ENCODE data around the gene TRIM7. TPM values are rescaled to one million over a fixed set of nuclear protein-coding genes. Genes with fewer than 3 reads are reported as not detected.

The TRIM7 gene
- total RNA-seq = not detected in 2 replicates
- long read RNA-seq = 0 reads

- no peak within 1 kb of the TSS for H3K27ac Mint-ChIP-seq (ENCODE audit: unreplicated experiment)
- peak; percentile 16 for DNase-seq (ENCODE audit: low read depth, low spot score)
- peak within 1 kb of the TSS; percentile 99 for H3K4me3 Mint-ChIP-seq
- H3K9me3 Mint-ChIP-seq = peaks cover 6% of the 10 kb centered on the region
- H3K4me1 Mint-ChIP-seq = peaks cover 29% of the 10 kb centered on the region
- H3K36me3 Mint-ChIP-seq (ENCODE audit: low read depth) = peaks cover 17% of the 10 kb centered on the region
- TF ChIP-seq CTCF (conservative IDR thresholded peaks at IDR 0.05) = no peak
- peaks cover 78% of the 10 kb centered on the region for H3K27me3 Mint-ChIP-seq (ENCODE audit: low read depth)
These were observed at the start of gene TRIM7 for GRCh38 chr5:181204826-181205760. TSS of gene TRIM7 (minus strand) at chr5:181205196. CDS start at chr5:181205110, 86 bp downstream.

- H3K9me3 Mint-ChIP-seq = no peaks in the 10 kb centered on the region
- peaks cover 6% of the 10 kb centered on the region for H3K27me3 Mint-ChIP-seq (ENCODE audit: low read depth)
- peak overlapping the region; percentile 100 for H3K4me3 Mint-ChIP-seq
- no peak for DNase-seq (ENCODE audit: low read depth, low spot score)
- H3K27ac Mint-ChIP-seq (ENCODE audit: unreplicated experiment) = peak overlapping the region; percentile 85
- peaks cover 11% of the 10 kb centered on the region for H3K36me3 Mint-ChIP-seq (ENCODE audit: low read depth)
- TF ChIP-seq CTCF (conservative IDR thresholded peaks at IDR 0.05) = no peak
- peaks cover 63% of the 10 kb centered on the region for H3K4me1 Mint-ChIP-seq
These were observed 43.3 kb upstream of the TRIM7 start for GRCh38 chr5:181248277-181248676.

- TF ChIP-seq CTCF (conservative IDR thresholded peaks at IDR 0.05) = no peak
- Mint-ChIP-seq H3K27ac (ENCODE audit: unreplicated experiment) (peak overlapping the region; percentile 96), H3K4me1 (peaks cover 74% of the 10 kb centered on the region), H3K9me3 (no peaks in the 10 kb centered on the region), H3K36me3 (ENCODE audit: low read depth) (peaks cover 21% of the 10 kb centered on the region), H3K27me3 (ENCODE audit: low read depth) (peaks cover 6% of the 10 kb centered on the region), H3K4me3 (peak overlapping the region; percentile 100)
- DNase-seq (ENCODE audit: low read depth, low spot score) = peak; percentile 74
These were observed 41.5 kb upstream of the TRIM7 start for GRCh38 chr5:181246276-181247049.

- H3K36me3 Mint-ChIP-seq (ENCODE audit: low read depth) = peaks cover 21% of the 10 kb centered on the region
- no peak for DNase-seq (ENCODE audit: low read depth, low spot score)
These were observed 40.7 kb upstream of the TRIM7 start for GRCh38 chr5:181245427-181246275.

More at GRCh38 chr5:181245427-181246275, 40.7 kb upstream of the TRIM7 start:
- Mint-ChIP-seq H3K4me3 (peak overlapping the region; percentile 100), H3K27me3 (ENCODE audit: low read depth) (peaks cover 6% of the 10 kb centered on the region), H3K27ac (ENCODE audit: unreplicated experiment) (peak overlapping the region; percentile 94), H3K9me3 (no peaks in the 10 kb centered on the region), H3K4me1 (peaks cover 73% of the 10 kb centered on the region)
- TF ChIP-seq CTCF (conservative IDR thresholded peaks at IDR 0.05) = no peak
